ENCODE results near the gene FNBP1L. TPM values are rescaled to one million over a fixed set of nuclear protein-coding genes. Genes with fewer than 3 reads are reported as not detected.
A peak's percentile ranks its signal among the peaks of the same experiment; 100 is the strongest.

The FNBP1L gene
- polyA plus RNA-seq, 1 donor (not counting 4 experiments of a cell fraction or from before 2014, with no cell fraction given): 22.9 TPM

DNA sequence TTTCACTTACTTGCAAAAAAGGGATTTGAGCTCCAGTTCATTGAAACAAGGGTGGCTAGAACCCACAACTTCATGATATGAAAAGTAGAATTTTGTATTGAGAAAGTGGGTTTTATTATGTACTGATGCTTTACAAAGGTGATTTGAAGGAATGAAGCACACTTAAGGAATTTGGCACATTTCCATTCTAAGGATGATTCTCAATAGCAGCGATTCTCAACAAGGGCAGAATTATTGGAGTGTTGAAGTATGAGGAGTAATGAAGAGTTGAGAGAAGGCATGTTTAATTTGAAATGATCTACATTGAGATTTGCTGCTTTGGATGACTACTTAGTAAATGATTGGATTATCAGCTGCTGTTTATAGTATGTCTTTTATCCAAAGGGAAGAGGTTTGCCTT is 54.7 kb downstream of the FNBP1L start:
- Histone ChIP-seq H3K9ac (ENCODE audit: control insufficient read depth, extremely low read depth, insufficient read depth, low read length) (no peak overlapping the region), H3K36me3 (ENCODE audit: control insufficient read depth in 2 of 2, extremely low read depth in 1 of 2, insufficient read depth in 2 of 2, low read length in 2 of 2) (no peaks in the 10 kb centered on the region), H3K9me3 (ENCODE audit: control insufficient read depth, low read depth, low read length) (no peaks in the 10 kb centered on the region), H4K20me1 (ENCODE audit: control insufficient read depth, extremely low read depth, insufficient read depth, low read length) (peaks cover 3% of the 10 kb centered on the region), H3K4me1 (ENCODE audit: control insufficient read depth, extremely low read depth, insufficient read depth, low read length) (peaks cover 3% of the 10 kb centered on the region), H3K79me2 (ENCODE audit: control insufficient read depth, insufficient read depth, low read length) (peaks cover 2% of the 10 kb centered on the region), H3K4me2 (ENCODE audit: control insufficient read depth, extremely low read depth, insufficient read depth, low read depth, low read length) (no peak overlapping the region), H3K4me3 (ENCODE audit: control insufficient read depth in 2 of 3, extremely low read depth in 1 of 3, insufficient read depth in 2 of 3, low read depth in 1 of 3, low read length in 3 of 3) (no peak overlapping the region), H3K27ac (ENCODE audit: control insufficient read depth, insufficient read depth, low read length) (no peak overlapping the region), H3K27me3 (ENCODE audit: control insufficient read depth, extremely low read depth, insufficient read depth, low read length) (no peaks in the 10 kb centered on the region), H3K9me1 (ENCODE audit: control insufficient read depth, extremely low read depth, insufficient read depth, low read length) (no peaks in the 10 kb centered on the region), H2AFZ (ENCODE audit: control insufficient read depth, low read length) (no peak overlapping the region)
- TF ChIP-seq, protein P1, sequence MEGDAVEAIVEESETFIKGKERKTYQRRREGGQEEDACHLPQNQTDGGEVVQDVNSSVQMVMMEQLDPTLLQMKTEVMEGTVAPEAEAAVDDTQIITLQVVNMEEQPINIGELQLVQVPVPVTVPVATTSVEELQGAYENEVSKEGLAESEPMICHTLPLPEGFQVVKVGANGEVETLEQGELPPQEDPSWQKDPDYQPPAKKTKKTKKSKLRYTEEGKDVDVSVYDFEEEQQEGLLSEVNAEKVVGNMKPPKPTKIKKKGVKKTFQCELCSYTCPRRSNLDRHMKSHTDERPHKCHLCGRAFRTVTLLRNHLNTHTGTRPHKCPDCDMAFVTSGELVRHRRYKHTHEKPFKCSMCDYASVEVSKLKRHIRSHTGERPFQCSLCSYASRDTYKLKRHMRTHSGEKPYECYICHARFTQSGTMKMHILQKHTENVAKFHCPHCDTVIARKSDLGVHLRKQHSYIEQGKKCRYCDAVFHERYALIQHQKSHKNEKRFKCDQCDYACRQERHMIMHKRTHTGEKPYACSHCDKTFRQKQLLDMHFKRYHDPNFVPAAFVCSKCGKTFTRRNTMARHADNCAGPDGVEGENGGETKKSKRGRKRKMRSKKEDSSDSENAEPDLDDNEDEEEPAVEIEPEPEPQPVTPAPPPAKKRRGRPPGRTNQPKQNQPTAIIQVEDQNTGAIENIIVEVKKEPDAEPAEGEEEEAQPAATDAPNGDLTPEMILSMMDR (optimal IDR thresholded peaks at IDR 0.05 in 1 of 3, IDR thresholded peaks at IDR 0.05 in 1 of 3, conservative IDR thresholded peaks at IDR 0.05 in 1 of 3; ENCODE audit: extremely low read depth in 1 of 3, insufficient read depth in 2 of 3, low read length in 3 of 3): no peak
- no peak for TF ChIP-seq EZH2 (IDR thresholded peaks at IDR 0.05; ENCODE audit: low read length)
- dilution Hi-C loops (cut with MboI; ENCODE audit: extremely low pct_ligation_motif_present, low sequenced_read_pairs): no loop called here
- FAIRE-seq (peak; percentile 59), DNase-seq (ENCODE audit: low read depth, low spot score) (no peak)

DNA sequence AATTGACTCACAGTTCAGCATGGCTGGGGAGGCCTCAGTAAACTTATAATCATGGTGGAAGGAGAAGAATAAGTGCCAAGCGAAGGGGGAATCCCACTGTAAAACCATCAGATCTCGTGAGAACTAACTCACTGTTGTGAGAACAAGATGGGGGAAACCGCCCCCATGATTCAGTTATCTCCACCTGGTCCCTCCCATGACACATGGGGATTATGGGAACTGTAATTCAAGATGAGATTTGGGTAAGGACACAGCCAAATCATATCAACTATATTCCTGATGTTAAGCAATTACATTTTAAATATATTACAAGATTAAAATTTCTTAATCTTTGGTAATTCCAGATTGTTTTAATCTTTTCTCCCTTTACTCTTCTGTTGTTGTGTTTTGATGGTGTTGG is 55.2 kb downstream of the FNBP1L start:
- FAIRE-seq: no peak

More for the DNA sequence above, 55.2 kb downstream of the FNBP1L start:
- H3K9me3 ChIP-seq (ENCODE audit: control insufficient read depth, low read depth, low read length): no peaks in the 10 kb centered on the region
- H3K4me3 ChIP-seq (ENCODE audit: control insufficient read depth in 2 of 3, extremely low read depth in 1 of 3, insufficient read depth in 2 of 3, low read depth in 1 of 3, low read length in 3 of 3): no peak overlapping the region
- H3K79me2 ChIP-seq (ENCODE audit: control insufficient read depth, insufficient read depth, low read length): peaks cover 2% of the 10 kb centered on the region
- peaks cover 3% of the 10 kb centered on the region for H4K20me1 ChIP-seq (ENCODE audit: control insufficient read depth, extremely low read depth, insufficient read depth, low read length)
- no peak overlapping the region for H3K4me2 ChIP-seq (ENCODE audit: control insufficient read depth, extremely low read depth, insufficient read depth, low read depth, low read length)
- no peak for DNase-seq (ENCODE audit: low read depth, low spot score)
- dilution Hi-C loops (cut with MboI; ENCODE audit: extremely low pct_ligation_motif_present, low sequenced_read_pairs): no loop called here
- peaks cover 3% of the 10 kb centered on the region for H3K4me1 ChIP-seq (ENCODE audit: control insufficient read depth, extremely low read depth, insufficient read depth, low read length)
- no peak overlapping the region for H3K9ac ChIP-seq (ENCODE audit: control insufficient read depth, extremely low read depth, insufficient read depth, low read length)
- no peaks in the 10 kb centered on the region for H3K9me1 ChIP-seq (ENCODE audit: control insufficient read depth, extremely low read depth, insufficient read depth, low read length)
- H3K27me3 ChIP-seq (ENCODE audit: control insufficient read depth, extremely low read depth, insufficient read depth, low read length): no peaks in the 10 kb centered on the region
- no peak overlapping the region for H2AFZ ChIP-seq (ENCODE audit: control insufficient read depth, low read length)
- no peak overlapping the region for H3K27ac ChIP-seq (ENCODE audit: control insufficient read depth, insufficient read depth, low read length)
- H3K36me3 ChIP-seq (ENCODE audit: control insufficient read depth in 2 of 2, extremely low read depth in 1 of 2, insufficient read depth in 2 of 2, low read length in 2 of 2): no peaks in the 10 kb centered on the region
- TF ChIP-seq, protein P1 (optimal IDR thresholded peaks at IDR 0.05 in 1 of 3, IDR thresholded peaks at IDR 0.05 in 1 of 3, conservative IDR thresholded peaks at IDR 0.05 in 1 of 3; ENCODE audit: extremely low read depth in 1 of 3, insufficient read depth in 2 of 3, low read length in 3 of 3): no peak
- no peak for TF ChIP-seq EZH2 (IDR thresholded peaks at IDR 0.05; ENCODE audit: low read length)
